SK-N-MC (cell line): ENCODE measurements around the gene ARIH1.

Source experiments
- EZH2 ChIP-seq: fragments of 200-600 bp; sonication (generic); IDR thresholded peaks from one replicate; pipeline ENCODE4 v1.6.1; 2017; ENCODE audit warnings: antibody characterized with exemption
- FOXP2 ChIP-seq: optimal IDR thresholded peaks from 2 replicates; pipeline ENCODE3; 2011; ENCODE audit warnings: mild to moderate bottlenecking, moderate library complexity; ENCODE audit not compliant: insufficient read depth; ENCODE audit errors: extremely low read length, control extremely low read depth
- POLR2AphosphoS5 ChIP-seq: IDR thresholded peaks from 2 replicates; pipeline ENCODE4 v1.6.1; 2012; ENCODE audit warnings: mild to moderate bottlenecking, low read depth, low read length, borderline replicate concordance

- TF ChIP-seq EZH2, result no peak
- no peak for TF ChIP-seq POLR2AphosphoS5
- no peak for TF ChIP-seq FOXP2
Observed at GRCh38 chr15:72588096-72588495, 114.0 kb downstream of the ARIH1 start.
